Measurements from ENCODE around the gene TAP1. TPM values are rescaled to one million over a fixed set of nuclear protein-coding genes. Genes with fewer than 3 reads are reported as not detected.

Gene TAP1
- total and polyA plus RNA-seq, 2 of the 8 experiments (the other 6 are each of a cell fraction or from before 2014, with no cell fraction given): 16.8 to 22.0 TPM

DNA sequence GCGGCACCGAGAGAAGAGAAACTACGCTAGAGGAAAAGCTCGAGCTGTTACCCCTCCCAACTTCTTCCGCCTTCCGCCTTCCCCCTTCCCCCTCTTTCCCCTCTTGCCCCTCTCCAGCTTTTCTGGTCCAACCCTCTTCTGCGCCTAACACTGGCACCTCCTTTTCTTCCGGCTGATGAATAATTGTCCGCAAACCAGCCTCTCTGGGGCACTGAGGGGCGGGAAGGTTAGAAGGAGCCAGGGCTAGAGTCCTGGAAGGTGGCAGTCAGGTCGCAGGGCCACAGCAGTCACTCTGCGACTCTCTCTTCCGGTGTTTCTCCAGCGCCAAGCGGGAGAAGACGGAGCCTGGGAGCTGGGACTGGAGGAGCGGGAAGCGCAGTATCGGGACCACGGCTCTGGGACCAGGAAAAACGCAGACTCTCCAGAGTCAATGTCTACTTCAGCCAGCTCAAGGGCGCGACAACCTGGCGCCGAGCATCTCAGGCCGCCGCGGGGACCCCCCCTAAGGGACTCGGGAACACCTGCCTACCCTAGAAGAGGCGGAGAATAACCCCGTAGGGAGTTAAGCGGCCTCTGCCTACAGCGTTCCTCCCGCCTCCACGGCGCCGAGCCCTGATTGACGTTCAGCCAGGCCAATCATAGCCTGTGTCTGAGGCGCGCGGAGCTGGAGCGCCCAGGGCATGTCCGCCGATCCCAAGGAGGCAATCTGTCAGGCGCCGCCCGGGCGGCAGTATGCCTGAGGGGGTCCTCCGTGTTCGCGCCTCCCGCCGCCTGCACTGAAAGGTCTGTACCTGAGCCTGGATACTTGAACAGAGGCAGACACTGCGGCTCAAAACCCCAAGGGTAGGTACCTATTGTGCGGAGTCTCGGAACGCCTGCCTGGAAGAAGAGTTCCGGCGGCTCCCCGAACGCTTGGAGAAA is 40.8 kb upstream of the TAP1 start:
- peak overlapping the region; percentile 71 for H2BK5ac ChIP-seq (ENCODE audit: low read depth, low read length)
- 2% methylated on average over 54 of the region's 61 CpGs; no CpG with 5 or more reads in 1 of the 2 experiments for WGBS, 2 experiments (ENCODE audit: extremely low coverage in 1 of 2, insufficient coverage in 1 of 2, insufficient read length in 1 of 2, insufficient replicate concordance in 2 of 2, low coverage in 1 of 2, low lambda C conversion rate in 2 of 2, missing lambda C conversion rate in 1 of 2)
- no peaks in the 10 kb centered on the region; a peak in 1 of 7 replicates for H3K27me3 ChIP-seq (replicated peaks in 1 of 4; ENCODE audit: control insufficient read depth in 3 of 4, extremely low read depth in 1 of 4, insufficient read depth in 3 of 4, low read length in 3 of 4)
- peak overlapping the region; percentile 87 for H4K8ac ChIP-seq (ENCODE audit: extremely low read depth, insufficient read depth, low read length)
- peaks cover 5% of the 10 kb centered on the region; the same call in 1 of the 2 replicates for H3K79me1 ChIP-seq (ENCODE audit: low read depth, low read length)
- peak; percentile 84 to 99 for DNase-seq (ENCODE audit: low read depth in 1 of 2, low spot score in 2 of 2)
- peaks cover 7% of the 10 kb centered on the region for H3K23me2 ChIP-seq (ENCODE audit: low read depth, low read length)
- H4K20me1 ChIP-seq (replicated peaks in 1 of 2; ENCODE audit: control insufficient read depth in 1 of 2, insufficient read depth in 2 of 2, low read length in 2 of 2): peaks cover 2% of the 10 kb centered on the region in 2 experiments
- H3K14ac ChIP-seq (ENCODE audit: insufficient read length): no peak overlapping the region
- no peak overlapping the region for H2BK20ac ChIP-seq (ENCODE audit: low read length)
- peak overlapping the region in 3 of 4 experiments; percentile 58 to 71 (median 62); a peak in 6 of 7 replicates for H3K9ac ChIP-seq (replicated peaks in 1 of 4; ENCODE audit: extremely low read depth in 1 of 4, low read depth in 3 of 4, low read length in 3 of 4)
- POLR2A ChIA-PET (ENCODE audit: partially characterized antibody): interaction anchor here (0.6 to 5.8 kb wide), 15 partner anchors 10 to 727 kb away, joined by 3 to 117 read pairs (median 4); partner anchors contain the start of genes BRD2, HLA-DMA, HLA-DMB and RPS18
- H3K4ac ChIP-seq (replicated peaks; ENCODE audit: insufficient read length, low read depth, low read length): peak overlapping the region; percentile 2
- peak; percentile 69 for FAIRE-seq
- CTCF ChIA-PET (ENCODE audit: partially characterized antibody): interaction anchor here (0.6 to 3.3 kb wide), 13 partner anchors 8 to 68 kb away, joined by 3 to 16 read pairs (median 3); partner anchors contain the start of gene HLA-DMA
- H4K91ac ChIP-seq (replicated peaks; ENCODE audit: insufficient read length, low read length): peak overlapping the region; percentile 87
- H3K9me3 ChIP-seq (ENCODE audit: insufficient read depth in 2 of 2, low read depth in 1 of 2, low read length in 1 of 2): no peaks in the 10 kb centered on the region
- peak overlapping the region; percentile 74 to 92 (median 84) for H3K4me3 ChIP-seq (ENCODE audit: extremely low read depth in 1 of 4, insufficient read depth in 2 of 4, low read depth in 3 of 4, low read length in 4 of 4)
- H3K23ac ChIP-seq (ENCODE audit: insufficient read length): no peak overlapping the region
- peaks cover 0 to 13% of the 10 kb centered on the region in 2 experiments; a peak in 1 of 4 replicates for H3K79me2 ChIP-seq (ENCODE audit: control insufficient read depth in 1 of 2, insufficient read depth in 2 of 2, low read length in 2 of 2)
- H2BK15ac ChIP-seq (ENCODE audit: low read length): no peak overlapping the region; the same call in 1 of the 2 replicates
- no peak overlapping the region for H2AK5ac ChIP-seq (ENCODE audit: low read depth, low read length)
- peak overlapping the region; percentile 87 to 99 for H3K4me2 ChIP-seq (ENCODE audit: insufficient read depth in 1 of 2, low read depth in 2 of 2, low read length in 2 of 2)
- H3K18ac ChIP-seq (ENCODE audit: extremely low read depth, low read length): peak overlapping the region; percentile 62; the same call in 1 of the 2 replicates
- peak overlapping the region; percentile 39; the same call in 1 of the 2 replicates for H3K27ac ChIP-seq (ENCODE audit: low read depth, low read length)
- H2BK120ac ChIP-seq (replicated peaks; ENCODE audit: low read depth, low read length): no peak overlapping the region
- peak overlapping the region; percentile 89 for H4K5ac ChIP-seq (ENCODE audit: insufficient read length, low read depth, low read length)
- H3K56ac ChIP-seq (replicated peaks; ENCODE audit: insufficient read length, low read depth, low read length): peak overlapping the region; percentile 94
- no peaks in the 10 kb centered on the region for H3K36me3 ChIP-seq (ENCODE audit: control insufficient read depth in 2 of 4, insufficient read depth in 4 of 4, low read length in 3 of 4)
- peaks cover 0 to 4% (median 1%) of the 10 kb centered on the region in 4 experiments; a peak in 2 of 7 replicates for H3K4me1 ChIP-seq (replicated peaks in 1 of 4; ENCODE audit: control insufficient read depth in 3 of 4, insufficient read depth in 4 of 4, low read length in 3 of 4)
- no peak overlapping the region for H2BK12ac ChIP-seq (ENCODE audit: low read depth, low read length)
- peak overlapping the region; percentile 86 for H2AFZ ChIP-seq (ENCODE audit: low read length)
- TF ChIP-seq ASH2L (IDR thresholded peaks at IDR 0.05; ENCODE audit: low read length) (peak; percentile 83), YY1 (IDR thresholded peaks at IDR 0.05; ENCODE audit: low read depth, low read length) (peak; percentile 69; the same call in 1 of the 2 replicates), CEBPB (IDR thresholded peaks at IDR 0.05; ENCODE audit: low read depth, low read length) (no peak), RFX5 (IDR thresholded peaks at IDR 0.05; ENCODE audit: borderline replicate concordance, low read depth, low read length) (no peak), GTF2F1 (IDR thresholded peaks at IDR 0.05; ENCODE audit: borderline replicate concordance, low read depth, low read length) (no peak), SIX5 (IDR thresholded peaks at IDR 0.05; ENCODE audit: low read depth, low read length) (no peak)
- TF ChIP-seq, protein P1, sequence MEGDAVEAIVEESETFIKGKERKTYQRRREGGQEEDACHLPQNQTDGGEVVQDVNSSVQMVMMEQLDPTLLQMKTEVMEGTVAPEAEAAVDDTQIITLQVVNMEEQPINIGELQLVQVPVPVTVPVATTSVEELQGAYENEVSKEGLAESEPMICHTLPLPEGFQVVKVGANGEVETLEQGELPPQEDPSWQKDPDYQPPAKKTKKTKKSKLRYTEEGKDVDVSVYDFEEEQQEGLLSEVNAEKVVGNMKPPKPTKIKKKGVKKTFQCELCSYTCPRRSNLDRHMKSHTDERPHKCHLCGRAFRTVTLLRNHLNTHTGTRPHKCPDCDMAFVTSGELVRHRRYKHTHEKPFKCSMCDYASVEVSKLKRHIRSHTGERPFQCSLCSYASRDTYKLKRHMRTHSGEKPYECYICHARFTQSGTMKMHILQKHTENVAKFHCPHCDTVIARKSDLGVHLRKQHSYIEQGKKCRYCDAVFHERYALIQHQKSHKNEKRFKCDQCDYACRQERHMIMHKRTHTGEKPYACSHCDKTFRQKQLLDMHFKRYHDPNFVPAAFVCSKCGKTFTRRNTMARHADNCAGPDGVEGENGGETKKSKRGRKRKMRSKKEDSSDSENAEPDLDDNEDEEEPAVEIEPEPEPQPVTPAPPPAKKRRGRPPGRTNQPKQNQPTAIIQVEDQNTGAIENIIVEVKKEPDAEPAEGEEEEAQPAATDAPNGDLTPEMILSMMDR (IDR thresholded peaks at IDR 0.05; ENCODE audit: control extremely low read depth in 1 of 3, insufficient read depth in 1 of 3, low read depth in 1 of 3, low read length in 3 of 3): no peak
- TF ChIP-seq, protein P2, sequence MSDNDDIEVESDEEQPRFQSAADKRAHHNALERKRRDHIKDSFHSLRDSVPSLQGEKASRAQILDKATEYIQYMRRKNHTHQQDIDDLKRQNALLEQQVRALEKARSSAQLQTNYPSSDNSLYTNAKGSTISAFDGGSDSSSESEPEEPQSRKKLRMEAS (IDR thresholded peaks at IDR 0.05): peak; percentile 38; the same call in 1 of the 2 replicates

Measured in H1 (cell line).